H1 (cell line): Measurements from ENCODE around the gene SLC13A4. TPM values are rescaled to one million over a fixed set of nuclear protein-coding genes. Genes with fewer than 3 reads are reported as not detected.

ENCODE experiments used
- CTCF ChIA-PET: fragments of 300-600 bp; sonication (Branson Sonifier 250); formaldehyde crosslinking; loops from one replicate; lab custom pipeline; 2021; ENCODE audit not compliant: partially characterized antibody; lab: Charles Lee
- POLR2A ChIA-PET: fragments of 300-600 bp; sonication (Branson Sonifier 250); formaldehyde crosslinking; loops from one replicate; lab custom pipeline; 2021; ENCODE audit warnings: inconsistent platforms; ENCODE audit not compliant: partially characterized antibody; lab: Charles Lee
- DNase-seq, 2 experiments: peaks; one replicate each; pipeline versions ENCODE4 v3.0.0 to v3.0.0-alpha.2; 2010 to 2022; ENCODE audit warnings: low spot score in 2 of 2, low read depth in 1 of 2, mixed read lengths in 1 of 2
- FAIRE-seq: peaks from 2 replicates; lab custom pipeline; 2011; peaks lifted over from hg19 to GRCh38; lab: Jason Lieb, UNC
- H2AFZ ChIP-seq: 2 replicates; pipeline ENCODE4 v1.8.1; 2012; ENCODE audit warnings: low read length, inconsistent platforms
- H2AK5ac ChIP-seq: 2 replicates; pipeline ENCODE4 v1.6.1; 2013; ENCODE audit warnings: low read depth, low read length
- H2BK120ac ChIP-seq: replicated peaks from 2 replicates; pipeline ENCODE3; 2013; ENCODE audit warnings: low read depth, low read length, inconsistent platforms
- H2BK12ac ChIP-seq: 2 replicates; pipeline ENCODE4 v1.6.1; 2013; ENCODE audit warnings: low read depth, low read length
- H2BK15ac ChIP-seq: 2 replicates; pipeline ENCODE4 v1.6.1; 2013; ENCODE audit warnings: low read length
- H2BK20ac ChIP-seq: 2 replicates; pipeline ENCODE4 v1.6.1; 2013; ENCODE audit warnings: low read length
- H2BK5ac ChIP-seq: 2 replicates; pipeline ENCODE4 v1.6.1; 2013; ENCODE audit warnings: low read depth, low read length
- H3K14ac ChIP-seq: 2 replicates; pipeline ENCODE4 v1.6.1; 2013; ENCODE audit warnings: inconsistent platforms; ENCODE audit not compliant: insufficient read length
- H3K18ac ChIP-seq: 2 replicates; pipeline ENCODE4 v1.6.1; 2013; ENCODE audit warnings: low read length; ENCODE audit errors: extremely low read depth
- H3K23ac ChIP-seq: 2 replicates; pipeline ENCODE4 v1.6.1; 2013; ENCODE audit warnings: inconsistent platforms; ENCODE audit not compliant: insufficient read length
- H3K23me2 ChIP-seq: 2 replicates; pipeline ENCODE4 v1.6.1; 2013; ENCODE audit warnings: low read depth, low read length
- H3K27ac ChIP-seq: 2 replicates; pipeline ENCODE4 v1.6.1; 2011; ENCODE audit warnings: low read depth, low read length, inconsistent platforms
- H3K27me3 ChIP-seq, 4 experiments: replicated peaks in 1 of 4; 1 replicate in 1 of 4; 2 replicates in 3 of 4; pipeline versions ENCODE4 v1.6.1 to v1.8.1; 2011 to 2013; ENCODE audit warnings: low read length in 3 of 4, mild to moderate bottlenecking in 3 of 4, inconsistent platforms in 2 of 4, mixed read lengths in 2 of 4, moderate library complexity in 1 of 4; ENCODE audit not compliant: control insufficient read depth in 3 of 4, insufficient read depth in 3 of 4; ENCODE audit errors: extremely low read depth in 1 of 4
- H3K36me3 ChIP-seq, 4 experiments: 2 replicates each; pipeline versions ENCODE4 v1.6.1 to v1.8.1; 2011 to 2013; ENCODE audit warnings: mild to moderate bottlenecking in 4 of 4, low read length in 3 of 4, moderate library complexity in 2 of 4, control low read depth in 1 of 4, inconsistent platforms in 1 of 4; ENCODE audit not compliant: insufficient read depth in 4 of 4, control insufficient read depth in 2 of 4
- H3K4ac ChIP-seq: replicated peaks from 2 replicates; pipeline ENCODE3; 2013; ENCODE audit warnings: low read length, low read depth, mixed read lengths, inconsistent platforms; ENCODE audit not compliant: insufficient read length
- H3K4me1 ChIP-seq, 4 experiments: replicated peaks in 1 of 4; 1 replicate in 1 of 4; 2 replicates in 3 of 4; pipeline versions ENCODE4 v1.6.1 to v1.8.1; 2011 to 2013; ENCODE audit warnings: low read length in 3 of 4, inconsistent platforms in 2 of 4, mixed read lengths in 1 of 4; ENCODE audit not compliant: insufficient read depth in 4 of 4, control insufficient read depth in 3 of 4
- H3K4me2 ChIP-seq, 2 experiments: 2 replicates each; pipeline versions ENCODE4 v1.6.1 to v1.8.1; 2011 to 2013; ENCODE audit warnings: low read depth in 2 of 2, low read length in 2 of 2, control low read depth in 1 of 2, inconsistent platforms in 1 of 2, mild to moderate bottlenecking in 1 of 2; ENCODE audit not compliant: insufficient read depth in 1 of 2
- H3K4me3 ChIP-seq, 4 experiments: fragments of 200-600, 300-600 bp in 1 of 4; sonication (generic), shearing (Covaris generic), sonication (Bioruptor Twin) in 1 of 4; 2 replicates each; pipeline versions ENCODE4 v1.5.1 to v1.8.1; 2011 to 2016; ENCODE audit warnings: low read length in 4 of 4, low read depth in 3 of 4, control low read depth in 2 of 4, inconsistent platforms in 2 of 4, mild to moderate bottlenecking in 2 of 4, mixed read lengths in 1 of 4, moderate library complexity in 1 of 4; ENCODE audit not compliant: insufficient read depth in 2 of 4; ENCODE audit errors: extremely low read depth in 1 of 4
- H3K56ac ChIP-seq: replicated peaks from 2 replicates; pipeline ENCODE3; 2013; ENCODE audit warnings: low read depth, mild to moderate bottlenecking, mixed read lengths, low read length, inconsistent platforms; ENCODE audit not compliant: insufficient read length
- H3K79me1 ChIP-seq: 2 replicates; pipeline ENCODE4 v1.6.1; 2013; ENCODE audit warnings: low read depth, low read length, control low read depth
- H3K79me2 ChIP-seq, 2 experiments: 2 replicates each; pipeline versions ENCODE4 v1.6.1 to v1.8.1; 2012 to 2013; ENCODE audit warnings: low read length in 2 of 2, mild to moderate bottlenecking in 2 of 2, inconsistent platforms in 1 of 2; ENCODE audit not compliant: insufficient read depth in 2 of 2, control insufficient read depth in 1 of 2
- H3K9ac ChIP-seq, 4 experiments: replicated peaks in 1 of 4; 1 replicate in 1 of 4; 2 replicates in 3 of 4; pipeline versions ENCODE4 v1.6.1 to v1.8.1; 2011 to 2013; ENCODE audit warnings: low read depth in 3 of 4, low read length in 3 of 4, control low read depth in 2 of 4, mild to moderate bottlenecking in 2 of 4, moderate library complexity in 2 of 4, inconsistent platforms in 1 of 4; ENCODE audit errors: extremely low read depth in 1 of 4
- H3K9me3 ChIP-seq, 2 experiments: 2 replicates each; pipeline versions ENCODE4 v1.6.1 to v1.8.1; 2012 to 2013; ENCODE audit warnings: mild to moderate bottlenecking in 2 of 2, moderate library complexity in 2 of 2, control low read depth in 1 of 2, inconsistent platforms in 1 of 2, low read depth in 1 of 2, low read length in 1 of 2, mixed read lengths in 1 of 2; ENCODE audit not compliant: insufficient read depth in 2 of 2
- H4K20me1 ChIP-seq, 2 experiments: replicated peaks in 1 of 2; 2 replicates each; pipeline versions ENCODE3 to v1.8.1; 2011 to 2013; ENCODE audit warnings: inconsistent platforms in 2 of 2, low read length in 2 of 2, mild to moderate bottlenecking in 1 of 2; ENCODE audit not compliant: insufficient read depth in 2 of 2, control insufficient read depth in 1 of 2
- H4K5ac ChIP-seq: 2 replicates; pipeline ENCODE4 v1.6.1; 2013; ENCODE audit warnings: low read length, low read depth, mixed read lengths, inconsistent platforms; ENCODE audit not compliant: insufficient read length
- H4K8ac ChIP-seq: 2 replicates; pipeline ENCODE4 v1.8.0; 2013; ENCODE audit warnings: mild to moderate bottlenecking, moderate library complexity, low read length, inconsistent platforms; ENCODE audit not compliant: insufficient read depth; ENCODE audit errors: extremely low read depth
- H4K91ac ChIP-seq: replicated peaks from 2 replicates; pipeline ENCODE3; 2013; ENCODE audit warnings: low read length, mixed read lengths, inconsistent platforms; ENCODE audit not compliant: insufficient read length
- ATF2 ChIP-seq: IDR thresholded peaks from 2 replicates; pipeline ENCODE4 v1.6.1; 2012; ENCODE audit warnings: low read length, inconsistent platforms
- BRCA1 ChIP-seq: IDR thresholded peaks from 2 replicates; pipeline ENCODE4 v1.6.1; 2012; ENCODE audit warnings: low read depth, low read length, improper control_type of control experiment
- CHD1 ChIP-seq: IDR thresholded peaks from 2 replicates; pipeline ENCODE4 v1.6.1; 2012; ENCODE audit warnings: low read depth, low read length, improper control_type of control experiment
- CHD2 ChIP-seq: IDR thresholded peaks from 2 replicates; pipeline ENCODE4 v1.6.1; 2012; ENCODE audit warnings: low read length, improper control_type of control experiment
- FOSL1 ChIP-seq: IDR thresholded peaks from 2 replicates; pipeline ENCODE4 v1.6.1; 2011; ENCODE audit warnings: mild to moderate bottlenecking, low read depth, low read length, moderate library complexity; ENCODE audit not compliant: insufficient read depth
- JUN ChIP-seq: IDR thresholded peaks from 2 replicates; pipeline ENCODE4 v1.6.1; 2011; ENCODE audit warnings: low read depth, mild to moderate bottlenecking, improper control_type of control experiment, low read length
- MAFK ChIP-seq: IDR thresholded peaks from 2 replicates; pipeline ENCODE4 v1.6.1; 2012; ENCODE audit warnings: low read depth, mild to moderate bottlenecking, improper control_type of control experiment, low read length
- POLR2AphosphoS5 ChIP-seq: IDR thresholded peaks from 2 replicates; pipeline ENCODE4 v1.6.1; 2011; ENCODE audit warnings: low read depth, low read length
- USF2 ChIP-seq: IDR thresholded peaks from 2 replicates; pipeline ENCODE4 v1.6.1; 2011; ENCODE audit warnings: low read length, improper control_type of control experiment
- ZNF274 ChIP-seq: IDR thresholded peaks from 2 replicates; pipeline ENCODE4 v1.7.0; 2012; ENCODE audit warnings: low read length, borderline replicate concordance; ENCODE audit errors: extremely low read depth
- WGBS, 2 experiments: shearing (Covaris generic) in 1 of 2; methylation state at CpG; one replicate each; pipeline versions ENCODE4 v1.1.6 to v1.1.7; 2013 to 2015; ENCODE audit warnings: low lambda C conversion rate in 2 of 2, mixed read lengths in 2 of 2, inconsistent platforms in 1 of 2, low coverage in 1 of 2, missing lambda C conversion rate in 1 of 2; ENCODE audit not compliant: insufficient replicate concordance in 2 of 2, insufficient coverage in 1 of 2, insufficient read length in 1 of 2; ENCODE audit errors: extremely low coverage in 1 of 2, missing lambda C conversion rate in 1 of 2; 5-methylcytosine and 5-hydroxymethylcytosine counted together
- polyA plus RNA-seq, 7 experiments: library from polyadenylated mRNA; depleted of rRNA in 3 of 7; stranded (reverse) in 5 of 7; unstranded in 2 of 7; fragments of >200 nt in 5 of 7; fragments of 200-250 nt in 2 of 7; gene quantifications; 1 replicate in 5 of 7; 2 replicates in 1 of 7; 4 replicates in 1 of 7; pipeline versions ENCODE4 v1.2.1 to v1.2.3, GENCODE V29; 2011 to 2013; ENCODE audit warnings: missing spikeins in 2 of 7, mixed read lengths in 2 of 7
- total RNA-seq: library from RNA; stranded (reverse); fragmentation: NEBNext Ultra II Directional; extraction: Animal tissue kit (Norgen Biotek cat#: 25700); gene quantifications from 2 replicates; pipeline ENCODE4 v1.2.1, GENCODE V29; 2021

SLC13A4 gene
- total and polyA plus RNA-seq, 2 of the 8 experiments (the other 6 are each of a cell fraction or from before 2014, with no cell fraction given) = 3.9 to 7.5 TPM

GRCh38 chr7:135648235-135648634 lies 79.8 kb downstream of the SLC13A4 start:
- TF ChIP-seq MAFK (no peak), BRCA1 (no peak), FOSL1 (no peak), JUN (no peak), CHD1 (no peak), USF2 (no peak), ZNF274 (no peak), ATF2 (no peak), POLR2AphosphoS5 (no peak), CHD2 (no peak)
- H3K79me2 ChIP-seq = no peaks in the 10 kb centered on the region
- H3K36me3 ChIP-seq = peaks cover 16 to 60% (median 48%) of the 10 kb centered on the region in 4 experiments
- CTCF ChIA-PET = interaction anchor here (1.2 to 1.4 kb wide), 2 partner anchors 25 to 129 kb away, joined by 3 to 4 read pairs; no protein-coding TSS in a partner anchor
- no peak overlapping the region for H3K4me3 ChIP-seq
- H3K23ac ChIP-seq = no peak overlapping the region
- H3K4me1 ChIP-seq = peaks cover 0 to 2% (median 0%) of the 10 kb centered on the region in 4 experiments; a peak in 1 of 7 replicates
- H2AFZ ChIP-seq = no peak overlapping the region
- POLR2A ChIA-PET = no interaction called here
- no peaks in the 10 kb centered on the region for H3K79me1 ChIP-seq
- H2BK20ac ChIP-seq = no peak overlapping the region
- no peaks in the 10 kb centered on the region for H3K9me3 ChIP-seq
- H3K27ac ChIP-seq = no peak overlapping the region
- no peak overlapping the region for H3K14ac ChIP-seq
- no peaks in the 10 kb centered on the region for H3K27me3 ChIP-seq
- no peak overlapping the region for H4K5ac ChIP-seq
- no peak overlapping the region for H4K91ac ChIP-seq
- no peak overlapping the region for H3K4ac ChIP-seq
- no peak overlapping the region for H2BK15ac ChIP-seq
- peaks cover under 1 to 2% of the 10 kb centered on the region in 2 experiments for H4K20me1 ChIP-seq
- no peak overlapping the region for H3K9ac ChIP-seq
- FAIRE-seq (no peak), DNase-seq (no peak)
- H2BK5ac ChIP-seq = no peak overlapping the region
- no peak overlapping the region for H3K4me2 ChIP-seq
- 97% methylated on average over 7 of the region's 7 CpGs; no CpG with 5 or more reads in 1 of the 2 experiments for WGBS, 2 experiments
- no peak overlapping the region for H2BK120ac ChIP-seq
- no peaks in the 10 kb centered on the region for H3K23me2 ChIP-seq
- no peak overlapping the region for H4K8ac ChIP-seq
- H3K18ac ChIP-seq = no peak overlapping the region
- no peak overlapping the region for H2BK12ac ChIP-seq
- H2AK5ac ChIP-seq = no peak overlapping the region
- no peak overlapping the region for H3K56ac ChIP-seq
